Large intestine (tissue), 3 donors: ENCODE results near the gene RAD21L1. TPM values are rescaled to one million over a fixed set of nuclear protein-coding genes. Genes with fewer than 3 reads are reported as not detected.

Source experiments
- DNase-seq, 2 donors: peaks; one replicate each; pipeline versions ENCODE4 v3.0.0 to v3.0.0-alpha.2; 2013
- H3K27ac ChIP-seq: one replicate; pipeline ENCODE4 v1.5.1; 2013; ENCODE audit warnings: low read length
- H3K27me3 ChIP-seq: 2 replicates; pipeline ENCODE4 v1.6.1; 2013; ENCODE audit warnings: low read length; ENCODE audit not compliant: control insufficient read depth, insufficient read depth
- H3K36me3 ChIP-seq: 2 replicates; pipeline ENCODE4 v1.6.1; 2013; ENCODE audit warnings: low read length; ENCODE audit not compliant: control insufficient read depth, insufficient read depth
- H3K4me1 ChIP-seq: one replicate; pipeline ENCODE4 v1.6.1; 2013; ENCODE audit warnings: low read length; ENCODE audit not compliant: control insufficient read depth, insufficient read depth
- H3K4me3 ChIP-seq: one replicate; pipeline ENCODE4 v1.5.1; 2013; ENCODE audit warnings: low read length
- H3K9me3 ChIP-seq: one replicate; pipeline ENCODE4 v1.6.1; 2013; ENCODE audit warnings: mild to moderate bottlenecking, low read depth, low read length, moderate library complexity; ENCODE audit not compliant: control insufficient read depth
- WGBS: methylation state at CpG from one replicate; pipeline ENCODE4 v1.1.5; 2013; ENCODE audit warnings: low lambda C conversion rate; ENCODE audit not compliant: insufficient coverage; 5-methylcytosine and 5-hydroxymethylcytosine counted together
- polyA plus RNA-seq: library from polyadenylated mRNA; unstranded; fragments of 120-200 nt; gene quantifications from one replicate; pipeline ENCODE4 v1.2.1, GENCODE V29; 2013

RAD21L1 gene
- polyA plus RNA-seq, 1 donor, result not detected

- WGBS, result no CpG with 5 or more reads among the region's 5 CpGs
- Histone ChIP-seq H3K36me3 (no peaks in the 10 kb centered on the region), H3K27ac (no peak overlapping the region), H3K27me3 (no peaks in the 10 kb centered on the region), H3K4me1 (peaks cover 12% of the 10 kb centered on the region), H3K4me3 (no peak overlapping the region), H3K9me3 (no peaks in the 10 kb centered on the region)
- DNase-seq, result no peak
Measured at GRCh38 chr20:1198751-1199150, 27.1 kb upstream of the RAD21L1 start.

GRCh38 chr20:1199212-1199873, 26.5 kb upstream of the RAD21L1 start:
- H3K36me3 ChIP-seq, result no peaks in the 10 kb centered on the region
- no peaks in the 10 kb centered on the region for H3K27me3 ChIP-seq
- WGBS, result 80% methylated on average over 3 of the region's 7 CpGs
- no peak overlapping the region for H3K27ac ChIP-seq
- no peak for DNase-seq
- H3K4me3 ChIP-seq, result no peak overlapping the region
- H3K4me1 ChIP-seq, result peaks cover 15% of the 10 kb centered on the region
- no peaks in the 10 kb centered on the region for H3K9me3 ChIP-seq

GRCh38 chr20:1199964-1200363, 25.9 kb upstream of the RAD21L1 start:
- no peaks in the 10 kb centered on the region for H3K27me3 ChIP-seq
- no peak overlapping the region for H3K4me3 ChIP-seq
- WGBS, result no CpG with 5 or more reads among the region's 1 CpG
- H3K36me3 ChIP-seq, result no peaks in the 10 kb centered on the region
- no peak overlapping the region for H3K27ac ChIP-seq
- no peak for DNase-seq
- no peaks in the 10 kb centered on the region for H3K9me3 ChIP-seq
- peaks cover 13% of the 10 kb centered on the region for H3K4me1 ChIP-seq

GRCh38 chr20:1202762-1203504, 22.9 kb upstream of the RAD21L1 start, which contains the start of gene C20orf202:
TSS of gene C20orf202 (plus strand) at chr20:1203454. CDS start at chr20:1203586, 132 bp downstream.
- Histone ChIP-seq H3K27ac (no peak within 1 kb of the TSS), H3K27me3 (no peaks in the 10 kb centered on the region), H3K4me3 (no peak within 1 kb of the TSS), H3K4me1 (peaks cover 4% of the 10 kb centered on the region), H3K36me3 (no peaks in the 10 kb centered on the region), H3K9me3 (no peaks in the 10 kb centered on the region)
- WGBS, result 17% methylated on average over 1 of the region's 5 CpGs
- no peak for DNase-seq

- H3K36me3 ChIP-seq, result no peaks in the 10 kb centered on the region
- no peak overlapping the region for H3K27ac ChIP-seq
- WGBS, result no CpG with 5 or more reads among the region's 5 CpGs
- no peak overlapping the region for H3K4me3 ChIP-seq
- H3K27me3 ChIP-seq, result no peaks in the 10 kb centered on the region
- no peaks in the 10 kb centered on the region for H3K9me3 ChIP-seq
- no peak for DNase-seq
- H3K4me1 ChIP-seq, result peaks cover 4% of the 10 kb centered on the region
Measured at GRCh38 chr20:1203630-1204029, 22.2 kb upstream of the RAD21L1 start.

GRCh38 chr20:1204113-1204512, 21.7 kb upstream of the RAD21L1 start:
- no peaks in the 10 kb centered on the region for H3K27me3 ChIP-seq
- H3K4me3 ChIP-seq, result no peak overlapping the region
- peaks cover 4% of the 10 kb centered on the region for H3K4me1 ChIP-seq
- no peak for DNase-seq
- WGBS, result no CpG with 5 or more reads among the region's 5 CpGs
- no peaks in the 10 kb centered on the region for H3K9me3 ChIP-seq
- H3K36me3 ChIP-seq, result no peaks in the 10 kb centered on the region
- no peak overlapping the region for H3K27ac ChIP-seq

GRCh38 chr20:1204576-1204975, 21.3 kb upstream of the RAD21L1 start:
- no peaks in the 10 kb centered on the region for H3K36me3 ChIP-seq
- no peak for DNase-seq
- H3K4me3 ChIP-seq, result no peak overlapping the region
- no CpG with 5 or more reads among the region's 2 CpGs for WGBS
- H3K4me1 ChIP-seq, result peaks cover 4% of the 10 kb centered on the region
- no peaks in the 10 kb centered on the region for H3K9me3 ChIP-seq
- H3K27ac ChIP-seq, result no peak overlapping the region
- H3K27me3 ChIP-seq, result no peaks in the 10 kb centered on the region

- no peak for DNase-seq
- H3K36me3 ChIP-seq, result no peaks in the 10 kb centered on the region
- no peak overlapping the region for H3K4me3 ChIP-seq
- peaks cover 4% of the 10 kb centered on the region for H3K4me1 ChIP-seq
- H3K9me3 ChIP-seq, result no peaks in the 10 kb centered on the region
- H3K27ac ChIP-seq, result no peak overlapping the region
- no peaks in the 10 kb centered on the region for H3K27me3 ChIP-seq
- 100% methylated on average over 4 of the region's 8 CpGs for WGBS
Measured at GRCh38 chr20:1205802-1206201, 20.0 kb upstream of the RAD21L1 start.

- H3K4me1 ChIP-seq, result peaks cover 4% of the 10 kb centered on the region
- no peak for DNase-seq
- no peaks in the 10 kb centered on the region for H3K9me3 ChIP-seq
- H3K4me3 ChIP-seq, result no peak overlapping the region
- H3K36me3 ChIP-seq, result no peaks in the 10 kb centered on the region
- 80% methylated on average over 1 of the region's 19 CpGs for WGBS
- H3K27me3 ChIP-seq, result no peaks in the 10 kb centered on the region
- H3K27ac ChIP-seq, result no peak overlapping the region
Measured at GRCh38 chr20:1206366-1207148, 19.3 kb upstream of the RAD21L1 start.

- Histone ChIP-seq H3K4me3 (no peak overlapping the region), H3K36me3 (no peaks in the 10 kb centered on the region), H3K4me1 (peaks cover 4% of the 10 kb centered on the region), H3K9me3 (no peaks in the 10 kb centered on the region), H3K27ac (no peak overlapping the region), H3K27me3 (no peaks in the 10 kb centered on the region)
- no peak for DNase-seq
- WGBS, result no CpG with 5 or more reads among the region's 3 CpGs
Measured at GRCh38 chr20:1207293-1207878, 18.5 kb upstream of the RAD21L1 start.
